H1 (cell line): ENCODE measurements around the gene STK40. TPM values are rescaled to one million over a fixed set of nuclear protein-coding genes. Genes with fewer than 3 reads are reported as not detected.

ENCODE experiments used
- CTCF ChIA-PET: fragments of 300-600 bp; sonication (Branson Sonifier 250); formaldehyde crosslinking; loops from one replicate; lab custom pipeline; 2021; ENCODE audit not compliant: partially characterized antibody; lab: Charles Lee
- POLR2A ChIA-PET: fragments of 300-600 bp; sonication (Branson Sonifier 250); formaldehyde crosslinking; loops from one replicate; lab custom pipeline; 2021; ENCODE audit warnings: inconsistent platforms; ENCODE audit not compliant: partially characterized antibody; lab: Charles Lee
- DNase-seq, 2 experiments: peaks; one replicate each; pipeline versions ENCODE4 v3.0.0 to v3.0.0-alpha.2; 2010 to 2022; ENCODE audit warnings: low spot score in 2 of 2, low read depth in 1 of 2, mixed read lengths in 1 of 2
- FAIRE-seq: peaks from 2 replicates; lab custom pipeline; 2011; peaks lifted over from hg19 to GRCh38; lab: Jason Lieb, UNC
- H2AFZ ChIP-seq: 2 replicates; pipeline ENCODE4 v1.8.1; 2012; ENCODE audit warnings: low read length, inconsistent platforms
- H2AK5ac ChIP-seq: 2 replicates; pipeline ENCODE4 v1.6.1; 2013; ENCODE audit warnings: low read depth, low read length
- H2BK120ac ChIP-seq: replicated peaks from 2 replicates; pipeline ENCODE3; 2013; ENCODE audit warnings: low read depth, low read length, inconsistent platforms
- H2BK12ac ChIP-seq: 2 replicates; pipeline ENCODE4 v1.6.1; 2013; ENCODE audit warnings: low read depth, low read length
- H2BK15ac ChIP-seq: 2 replicates; pipeline ENCODE4 v1.6.1; 2013; ENCODE audit warnings: low read length
- H2BK20ac ChIP-seq: 2 replicates; pipeline ENCODE4 v1.6.1; 2013; ENCODE audit warnings: low read length
- H2BK5ac ChIP-seq: 2 replicates; pipeline ENCODE4 v1.6.1; 2013; ENCODE audit warnings: low read depth, low read length
- H3K14ac ChIP-seq: 2 replicates; pipeline ENCODE4 v1.6.1; 2013; ENCODE audit warnings: inconsistent platforms; ENCODE audit not compliant: insufficient read length
- H3K18ac ChIP-seq: 2 replicates; pipeline ENCODE4 v1.6.1; 2013; ENCODE audit warnings: low read length; ENCODE audit errors: extremely low read depth
- H3K23ac ChIP-seq: 2 replicates; pipeline ENCODE4 v1.6.1; 2013; ENCODE audit warnings: inconsistent platforms; ENCODE audit not compliant: insufficient read length
- H3K23me2 ChIP-seq: 2 replicates; pipeline ENCODE4 v1.6.1; 2013; ENCODE audit warnings: low read depth, low read length
- H3K27ac ChIP-seq: 2 replicates; pipeline ENCODE4 v1.6.1; 2011; ENCODE audit warnings: low read depth, low read length, inconsistent platforms
- H3K27me3 ChIP-seq, 4 experiments: replicated peaks in 1 of 4; 1 replicate in 1 of 4; 2 replicates in 3 of 4; pipeline versions ENCODE4 v1.6.1 to v1.8.1; 2011 to 2013; ENCODE audit warnings: low read length in 3 of 4, mild to moderate bottlenecking in 3 of 4, inconsistent platforms in 2 of 4, mixed read lengths in 2 of 4, moderate library complexity in 1 of 4; ENCODE audit not compliant: control insufficient read depth in 3 of 4, insufficient read depth in 3 of 4; ENCODE audit errors: extremely low read depth in 1 of 4
- H3K36me3 ChIP-seq, 4 experiments: 2 replicates each; pipeline versions ENCODE4 v1.6.1 to v1.8.1; 2011 to 2013; ENCODE audit warnings: mild to moderate bottlenecking in 4 of 4, low read length in 3 of 4, moderate library complexity in 2 of 4, control low read depth in 1 of 4, inconsistent platforms in 1 of 4; ENCODE audit not compliant: insufficient read depth in 4 of 4, control insufficient read depth in 2 of 4
- H3K4ac ChIP-seq: replicated peaks from 2 replicates; pipeline ENCODE3; 2013; ENCODE audit warnings: low read length, low read depth, mixed read lengths, inconsistent platforms; ENCODE audit not compliant: insufficient read length
- H3K4me1 ChIP-seq, 4 experiments: replicated peaks in 1 of 4; 1 replicate in 1 of 4; 2 replicates in 3 of 4; pipeline versions ENCODE4 v1.6.1 to v1.8.1; 2011 to 2013; ENCODE audit warnings: low read length in 3 of 4, inconsistent platforms in 2 of 4, mixed read lengths in 1 of 4; ENCODE audit not compliant: insufficient read depth in 4 of 4, control insufficient read depth in 3 of 4
- H3K4me2 ChIP-seq, 2 experiments: 2 replicates each; pipeline versions ENCODE4 v1.6.1 to v1.8.1; 2011 to 2013; ENCODE audit warnings: low read depth in 2 of 2, low read length in 2 of 2, control low read depth in 1 of 2, inconsistent platforms in 1 of 2, mild to moderate bottlenecking in 1 of 2; ENCODE audit not compliant: insufficient read depth in 1 of 2
- H3K4me3 ChIP-seq, 4 experiments: fragments of 200-600, 300-600 bp in 1 of 4; sonication (generic), shearing (Covaris generic), sonication (Bioruptor Twin) in 1 of 4; 2 replicates each; pipeline versions ENCODE4 v1.5.1 to v1.8.1; 2011 to 2016; ENCODE audit warnings: low read length in 4 of 4, low read depth in 3 of 4, control low read depth in 2 of 4, inconsistent platforms in 2 of 4, mild to moderate bottlenecking in 2 of 4, mixed read lengths in 1 of 4, moderate library complexity in 1 of 4; ENCODE audit not compliant: insufficient read depth in 2 of 4; ENCODE audit errors: extremely low read depth in 1 of 4
- H3K56ac ChIP-seq: replicated peaks from 2 replicates; pipeline ENCODE3; 2013; ENCODE audit warnings: low read depth, mild to moderate bottlenecking, mixed read lengths, low read length, inconsistent platforms; ENCODE audit not compliant: insufficient read length
- H3K79me1 ChIP-seq: 2 replicates; pipeline ENCODE4 v1.6.1; 2013; ENCODE audit warnings: low read depth, low read length, control low read depth
- H3K79me2 ChIP-seq, 2 experiments: 2 replicates each; pipeline versions ENCODE4 v1.6.1 to v1.8.1; 2012 to 2013; ENCODE audit warnings: low read length in 2 of 2, mild to moderate bottlenecking in 2 of 2, inconsistent platforms in 1 of 2; ENCODE audit not compliant: insufficient read depth in 2 of 2, control insufficient read depth in 1 of 2
- H3K9ac ChIP-seq, 4 experiments: replicated peaks in 1 of 4; 1 replicate in 1 of 4; 2 replicates in 3 of 4; pipeline versions ENCODE4 v1.6.1 to v1.8.1; 2011 to 2013; ENCODE audit warnings: low read depth in 3 of 4, low read length in 3 of 4, control low read depth in 2 of 4, mild to moderate bottlenecking in 2 of 4, moderate library complexity in 2 of 4, inconsistent platforms in 1 of 4; ENCODE audit errors: extremely low read depth in 1 of 4
- H3K9me3 ChIP-seq, 2 experiments: 2 replicates each; pipeline versions ENCODE4 v1.6.1 to v1.8.1; 2012 to 2013; ENCODE audit warnings: mild to moderate bottlenecking in 2 of 2, moderate library complexity in 2 of 2, control low read depth in 1 of 2, inconsistent platforms in 1 of 2, low read depth in 1 of 2, low read length in 1 of 2, mixed read lengths in 1 of 2; ENCODE audit not compliant: insufficient read depth in 2 of 2
- H4K20me1 ChIP-seq, 2 experiments: replicated peaks in 1 of 2; 2 replicates each; pipeline versions ENCODE3 to v1.8.1; 2011 to 2013; ENCODE audit warnings: inconsistent platforms in 2 of 2, low read length in 2 of 2, mild to moderate bottlenecking in 1 of 2; ENCODE audit not compliant: insufficient read depth in 2 of 2, control insufficient read depth in 1 of 2
- H4K5ac ChIP-seq: 2 replicates; pipeline ENCODE4 v1.6.1; 2013; ENCODE audit warnings: low read length, low read depth, mixed read lengths, inconsistent platforms; ENCODE audit not compliant: insufficient read length
- H4K8ac ChIP-seq: 2 replicates; pipeline ENCODE4 v1.8.0; 2013; ENCODE audit warnings: mild to moderate bottlenecking, moderate library complexity, low read length, inconsistent platforms; ENCODE audit not compliant: insufficient read depth; ENCODE audit errors: extremely low read depth
- H4K91ac ChIP-seq: replicated peaks from 2 replicates; pipeline ENCODE3; 2013; ENCODE audit warnings: low read length, mixed read lengths, inconsistent platforms; ENCODE audit not compliant: insufficient read length
- BRCA1 ChIP-seq: IDR thresholded peaks from 2 replicates; pipeline ENCODE4 v1.6.1; 2012; ENCODE audit warnings: low read depth, low read length, improper control_type of control experiment
- CEBPB ChIP-seq: IDR thresholded peaks from 2 replicates; pipeline ENCODE4 v1.6.1; 2012; ENCODE audit warnings: low read depth, low read length
- CHD1 ChIP-seq: IDR thresholded peaks from 2 replicates; pipeline ENCODE4 v1.6.1; 2012; ENCODE audit warnings: low read depth, low read length, improper control_type of control experiment
- CHD2 ChIP-seq: IDR thresholded peaks from 2 replicates; pipeline ENCODE4 v1.6.1; 2012; ENCODE audit warnings: low read length, improper control_type of control experiment
- FOSL1 ChIP-seq: IDR thresholded peaks from 2 replicates; pipeline ENCODE4 v1.6.1; 2011; ENCODE audit warnings: mild to moderate bottlenecking, low read depth, low read length, moderate library complexity; ENCODE audit not compliant: insufficient read depth
- POU5F1 ChIP-seq: IDR thresholded peaks from 2 replicates; pipeline ENCODE4 v1.6.1; 2011; ENCODE audit warnings: low read depth, mild to moderate bottlenecking, low read length, moderate library complexity
- RBBP5 ChIP-seq: IDR thresholded peaks from 2 replicates; pipeline ENCODE4 v1.7.1; 2012; ENCODE audit warnings: low read depth, mild to moderate bottlenecking, inconsistent platforms, low read length, moderate library complexity, borderline replicate concordance
- RFX5 ChIP-seq: IDR thresholded peaks from 2 replicates; pipeline ENCODE4 v1.6.1; 2011; ENCODE audit warnings: low read depth, low read length, improper control_type of control experiment, borderline replicate concordance
- SIX5 ChIP-seq: IDR thresholded peaks from 2 replicates; pipeline ENCODE4 v1.6.1; 2011; ENCODE audit warnings: mild to moderate bottlenecking, low read depth, low read length
- SP1 ChIP-seq: IDR thresholded peaks from 2 replicates; pipeline ENCODE4 v1.6.1; 2011; ENCODE audit warnings: low read depth, low read length
- WGBS, 2 experiments: shearing (Covaris generic) in 1 of 2; methylation state at CpG; one replicate each; pipeline versions ENCODE4 v1.1.6 to v1.1.7; 2013 to 2015; ENCODE audit warnings: low lambda C conversion rate in 2 of 2, mixed read lengths in 2 of 2, inconsistent platforms in 1 of 2, low coverage in 1 of 2, missing lambda C conversion rate in 1 of 2; ENCODE audit not compliant: insufficient replicate concordance in 2 of 2, insufficient coverage in 1 of 2, insufficient read length in 1 of 2; ENCODE audit errors: extremely low coverage in 1 of 2, missing lambda C conversion rate in 1 of 2; 5-methylcytosine and 5-hydroxymethylcytosine counted together
- polyA plus RNA-seq, 7 experiments: library from polyadenylated mRNA; depleted of rRNA in 3 of 7; stranded (reverse) in 5 of 7; unstranded in 2 of 7; fragments of >200 nt in 5 of 7; fragments of 200-250 nt in 2 of 7; gene quantifications; 1 replicate in 5 of 7; 2 replicates in 1 of 7; 4 replicates in 1 of 7; pipeline versions ENCODE4 v1.2.1 to v1.2.3, GENCODE V29; 2011 to 2013; ENCODE audit warnings: missing spikeins in 2 of 7, mixed read lengths in 2 of 7
- total RNA-seq: library from RNA; stranded (reverse); fragmentation: NEBNext Ultra II Directional; extraction: Animal tissue kit (Norgen Biotek cat#: 25700); gene quantifications from 2 replicates; pipeline ENCODE4 v1.2.1, GENCODE V29; 2021
- TF ChIP-seq, protein P1 (sequence below): IDR thresholded peaks from 2 replicates; pipeline ENCODE4 v1.6.1; 2012; ENCODE audit warnings: low read length, inconsistent platforms

The STK40 gene
- total and polyA plus RNA-seq, 2 of the 8 experiments (the other 6 are each of a cell fraction or from before 2014, with no cell fraction given), result 13.6 to 28.6 TPM

- H3K27ac ChIP-seq, result no peak overlapping the region
- no peak overlapping the region for H3K56ac ChIP-seq
- H4K5ac ChIP-seq, result no peak overlapping the region
- no peaks in the 10 kb centered on the region for H3K9me3 ChIP-seq
- no peak overlapping the region for H3K23ac ChIP-seq
- H4K8ac ChIP-seq, result no peak overlapping the region
- WGBS, 2 experiments, result 96% methylated on average over 9 of the region's 9 CpGs; no CpG with 5 or more reads in 1 of the 2 experiments
- no peak overlapping the region for H3K4ac ChIP-seq
- DNase-seq (no peak), FAIRE-seq (no peak)
- no peak overlapping the region for H2BK12ac ChIP-seq
- peaks cover 6 to 12% (median 8%) of the 10 kb centered on the region in 4 experiments; a peak in 6 of 7 replicates for H3K4me1 ChIP-seq
- CTCF ChIA-PET, result interaction anchor here (0.5 to 9.8 kb wide), 4 partner anchors 14 to 285 kb away, joined by 3 to 90 read pairs (median 4); no protein-coding TSS in a partner anchor
- H2AFZ ChIP-seq, result no peak overlapping the region
- no peak overlapping the region for H3K9ac ChIP-seq
- H3K36me3 ChIP-seq, result no peaks in the 10 kb centered on the region
- peaks cover 14% of the 10 kb centered on the region for H3K79me1 ChIP-seq
- no peak overlapping the region for H2BK20ac ChIP-seq
- no peak overlapping the region for H3K4me3 ChIP-seq
- H2BK120ac ChIP-seq, result no peak overlapping the region
- H2AK5ac ChIP-seq, result no peak overlapping the region
- no peaks in the 10 kb centered on the region for H3K27me3 ChIP-seq
- H2BK15ac ChIP-seq, result no peak overlapping the region
- H3K18ac ChIP-seq, result no peak overlapping the region
- H4K91ac ChIP-seq, result no peak overlapping the region
- H2BK5ac ChIP-seq, result no peak overlapping the region
- no peak overlapping the region for H3K4me2 ChIP-seq
- POLR2A ChIA-PET, result interaction anchor here (1.3 to 2.4 kb wide), 2 partner anchors 14 to 57 kb away, joined by 3 to 7 read pairs; no protein-coding TSS in a partner anchor
- H3K23me2 ChIP-seq, result peaks cover 9% of the 10 kb centered on the region; the same call in 1 of the 2 replicates
- H4K20me1 ChIP-seq, result peaks cover 2 to 17% of the 10 kb centered on the region in 2 experiments
- H3K79me2 ChIP-seq, result peaks cover 6 to 71% of the 10 kb centered on the region in 2 experiments
- H3K14ac ChIP-seq, result no peak overlapping the region
- TF ChIP-seq SIX5 (no peak), CHD2 (no peak), POU5F1 (no peak), CEBPB (no peak), CHD1 (no peak), BRCA1 (no peak), FOSL1 (no peak), RFX5 (no peak), RBBP5 (no peak), SP1 (no peak)
- TF ChIP-seq, protein P1, sequence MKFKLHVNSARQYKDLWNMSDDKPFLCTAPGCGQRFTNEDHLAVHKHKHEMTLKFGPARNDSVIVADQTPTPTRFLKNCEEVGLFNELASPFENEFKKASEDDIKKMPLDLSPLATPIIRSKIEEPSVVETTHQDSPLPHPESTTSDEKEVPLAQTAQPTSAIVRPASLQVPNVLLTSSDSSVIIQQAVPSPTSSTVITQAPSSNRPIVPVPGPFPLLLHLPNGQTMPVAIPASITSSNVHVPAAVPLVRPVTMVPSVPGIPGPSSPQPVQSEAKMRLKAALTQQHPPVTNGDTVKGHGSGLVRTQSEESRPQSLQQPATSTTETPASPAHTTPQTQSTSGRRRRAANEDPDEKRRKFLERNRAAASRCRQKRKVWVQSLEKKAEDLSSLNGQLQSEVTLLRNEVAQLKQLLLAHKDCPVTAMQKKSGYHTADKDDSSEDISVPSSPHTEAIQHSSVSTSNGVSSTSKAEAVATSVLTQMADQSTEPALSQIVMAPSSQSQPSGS, result no peak
Observed at GRCh38 chr1:36382231-36382630, 3.5 kb downstream of the STK40 start.
